SU-DHL-6 (cell line): ENCODE measurements around the gene ZFP36L2.

ENCODE experiments used
- H2AFZ ChIP-seq: fragments of 200-600 bp; sonication (generic); 2 replicates; pipeline ENCODE4 v1.6.1; 2014; ENCODE audit warnings: low read depth, mild to moderate bottlenecking, moderate library complexity, mixed read lengths, antibody characterized with exemption, low read length; ENCODE audit not compliant: severe bottlenecking
- H3F3A ChIP-seq: fragments of 200-600 bp; shearing (Covaris generic); 2 replicates; pipeline ENCODE4 v1.6.0; 2016; ENCODE audit warnings: antibody characterized with exemption, mild to moderate bottlenecking; ENCODE audit not compliant: insufficient read depth
- H3K27ac ChIP-seq: fragments of 200-600 bp; sonication (generic); 2 replicates; pipeline ENCODE4 v1.5.1; 2016; ENCODE audit warnings: low read depth, mild to moderate bottlenecking, low read length, moderate library complexity, mixed read lengths
- H3K27me3 ChIP-seq: fragments of 200-600 bp; sonication (generic), shearing (Covaris generic); 2 replicates; pipeline ENCODE4 v1.6.0; 2014; ENCODE audit warnings: mild to moderate bottlenecking, low read length
- H3K36me3 ChIP-seq: fragments of 200-600 bp; sonication (generic); 2 replicates; pipeline ENCODE4 v1.6.1; 2014; ENCODE audit warnings: mild to moderate bottlenecking, low read length, mixed read lengths
- H3K4me2 ChIP-seq: fragments of 300-600, 200-600 bp; shearing (Covaris generic), sonication (generic); 2 replicates; pipeline ENCODE4 v1.6.0; 2014; ENCODE audit warnings: low read length, low read depth, mild to moderate bottlenecking; ENCODE audit not compliant: poor library complexity, severe bottlenecking
- H3K4me3 ChIP-seq: fragments of 200-600 bp; sonication (generic); 2 replicates; pipeline ENCODE4 v1.5.1; 2014; ENCODE audit warnings: antibody characterized with exemption, low read length, mild to moderate bottlenecking, mixed read lengths; ENCODE audit not compliant: insufficient read depth, poor library complexity, severe bottlenecking
- H3K79me2 ChIP-seq: fragments of 200-600 bp; sonication (generic); 2 replicates; pipeline ENCODE4 v1.6.1; 2014; ENCODE audit warnings: mild to moderate bottlenecking, low read length, moderate library complexity; ENCODE audit not compliant: insufficient read depth
- H3K9ac ChIP-seq: fragments of 200-600 bp; sonication (generic); 2 replicates; pipeline ENCODE4 v1.7.0; 2014; ENCODE audit warnings: mild to moderate bottlenecking, low read length
- H3K9me2 ChIP-seq: fragments of 200-600 bp; sonication (generic); replicated peaks from 2 replicates; pipeline ENCODE4 v1.6.1; 2014; ENCODE audit warnings: low read length; ENCODE audit not compliant: insufficient read depth
- H3K9me3 ChIP-seq: fragments of 200-600 bp; sonication (generic); 2 replicates; pipeline ENCODE4 v1.6.1; 2014; ENCODE audit warnings: low read length, mixed read lengths; ENCODE audit not compliant: insufficient read depth
- H4K20me1 ChIP-seq: fragments of 200-600 bp; sonication (generic); 2 replicates; pipeline ENCODE4 v1.6.1; 2014; ENCODE audit warnings: low read depth, mild to moderate bottlenecking, antibody characterized with exemption, low read length, moderate library complexity, mixed read lengths
- CTCF ChIP-seq: fragments of 200-600 bp; sonication (generic); IDR thresholded peaks from one replicate; pipeline ENCODE4 v1.5.1; 2017; ENCODE audit warnings: antibody characterized with exemption, mild to moderate bottlenecking, low read length, moderate library complexity; ENCODE audit not compliant: insufficient read depth, poor library complexity, severe bottlenecking
- EZH2phosphoT487 ChIP-seq: fragments of 200-600 bp; sonication (generic), shearing (Covaris generic); conservative IDR thresholded peaks from 2 replicates; pipeline ENCODE4 v1.6.1; 2018; ENCODE audit warnings: mild to moderate bottlenecking, antibody characterized with exemption, low read length, moderate library complexity, mixed read lengths

The ZFP36L2 gene

GRCh38 chr2:43250015-43250414 lies 23.6 kb upstream of the ZFP36L2 start:
- Histone ChIP-seq H3F3A (no peaks in the 10 kb centered on the region), H2AFZ (no peak overlapping the region), H3K4me3 (no peak overlapping the region), H4K20me1 (no peaks in the 10 kb centered on the region), H3K27ac (no peak overlapping the region), H3K9ac (no peak overlapping the region), H3K4me2 (no peak overlapping the region), H3K27me3 (no peaks in the 10 kb centered on the region), H3K9me3 (no peaks in the 10 kb centered on the region), H3K36me3 (no peaks in the 10 kb centered on the region), H3K9me2 (no peaks in the 10 kb centered on the region), H3K79me2 (no peaks in the 10 kb centered on the region)
- TF ChIP-seq EZH2phosphoT487, result no peak

GRCh38 chr2:43248621-43249020 lies 22.2 kb upstream of the ZFP36L2 start:
- Histone ChIP-seq H3K36me3 (no peaks in the 10 kb centered on the region), H3K9ac (no peak overlapping the region), H3K9me3 (no peaks in the 10 kb centered on the region), H3K9me2 (no peaks in the 10 kb centered on the region), H3K79me2 (no peaks in the 10 kb centered on the region), H3K4me2 (no peak overlapping the region), H3K4me3 (no peak overlapping the region), H3K27ac (no peak overlapping the region), H4K20me1 (no peaks in the 10 kb centered on the region), H3F3A (no peaks in the 10 kb centered on the region), H2AFZ (no peak overlapping the region), H3K27me3 (no peaks in the 10 kb centered on the region)
- no peak for TF ChIP-seq EZH2phosphoT487
- TF ChIP-seq CTCF, result no peak

- TF ChIP-seq EZH2phosphoT487 (no peak), CTCF (no peak)
- H3K79me2 ChIP-seq, result no peaks in the 10 kb centered on the region
- H2AFZ ChIP-seq, result no peak overlapping the region
- H3K9me2 ChIP-seq, result no peaks in the 10 kb centered on the region
- no peaks in the 10 kb centered on the region for H3K9me3 ChIP-seq
- no peaks in the 10 kb centered on the region for H3F3A ChIP-seq
- no peak overlapping the region for H3K4me2 ChIP-seq
- H3K27me3 ChIP-seq, result no peaks in the 10 kb centered on the region
- no peak overlapping the region for H3K27ac ChIP-seq
- H4K20me1 ChIP-seq, result no peaks in the 10 kb centered on the region
- no peak overlapping the region for H3K9ac ChIP-seq
- no peaks in the 10 kb centered on the region for H3K36me3 ChIP-seq
- H3K4me3 ChIP-seq, result no peak overlapping the region
Observed at GRCh38 chr2:43246641-43247040, 20.2 kb upstream of the ZFP36L2 start.

- Histone ChIP-seq H3K27me3 (no peaks in the 10 kb centered on the region), H3K4me3 (no peak overlapping the region), H2AFZ (no peak overlapping the region), H3K36me3 (no peaks in the 10 kb centered on the region), H3K4me2 (no peak overlapping the region), H4K20me1 (no peaks in the 10 kb centered on the region), H3K27ac (no peak overlapping the region), H3K9ac (no peak overlapping the region), H3F3A (no peaks in the 10 kb centered on the region), H3K9me3 (no peaks in the 10 kb centered on the region), H3K79me2 (no peaks in the 10 kb centered on the region), H3K9me2 (no peaks in the 10 kb centered on the region)
- TF ChIP-seq CTCF (no peak), EZH2phosphoT487 (no peak)
Observed at GRCh38 chr2:43241558-43241957, 15.2 kb upstream of the ZFP36L2 start.
